ENCODE measurements around the gene PAPOLB. TPM values are rescaled to one million over a fixed set of nuclear protein-coding genes. Genes with fewer than 3 reads are reported as not detected.

Gene PAPOLB
- polyA plus RNA-seq, 3 donors, result not detected

DNA sequence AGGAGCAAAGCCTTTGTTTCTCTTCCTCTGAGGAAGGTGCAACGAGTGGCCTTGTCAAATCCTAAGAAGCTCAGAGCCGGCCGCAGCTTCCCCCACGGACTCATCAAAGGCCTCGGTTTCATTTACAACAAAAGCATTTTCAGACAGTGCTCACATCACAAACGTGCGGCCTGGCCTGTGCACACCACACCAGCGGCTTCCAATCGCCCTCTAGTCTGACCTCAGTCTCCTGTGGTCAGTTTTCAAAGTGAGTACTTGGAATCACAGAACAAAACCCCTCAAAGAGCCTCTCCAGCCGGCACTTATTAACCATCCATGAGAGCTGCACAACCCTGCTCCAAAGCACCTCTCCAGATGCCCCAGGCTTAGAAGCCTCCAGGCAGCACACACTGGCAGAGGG, 18.4 kb upstream of the PAPOLB start:
- no peak overlapping the region for H3K27ac ChIP-seq (ENCODE audit: low read depth, low read length)
- WGBS, 3 donors, result 48 to 67% (median 55%) methylated on average over 10 of the region's 10 CpGs

GRCh38 chr7:4879396-4880081, 17.7 kb upstream of the PAPOLB start:
- 73 to 77% (median 74%) methylated on average over 27 of the region's 27 CpGs for WGBS, 3 donors
- H3K27ac ChIP-seq (ENCODE audit: low read depth, low read length), result no peak overlapping the region

GRCh38 chr7:4878336-4879335, 16.8 kb upstream of the PAPOLB start:
- whole genome bisulfite sequencing, 3 donors, result 85 to 90% (median 88%) methylated on average over 44 to 45 of the region's 45 CpGs
- H3K27ac ChIP-seq (ENCODE audit: low read depth, low read length), result no peak overlapping the region

DNA sequence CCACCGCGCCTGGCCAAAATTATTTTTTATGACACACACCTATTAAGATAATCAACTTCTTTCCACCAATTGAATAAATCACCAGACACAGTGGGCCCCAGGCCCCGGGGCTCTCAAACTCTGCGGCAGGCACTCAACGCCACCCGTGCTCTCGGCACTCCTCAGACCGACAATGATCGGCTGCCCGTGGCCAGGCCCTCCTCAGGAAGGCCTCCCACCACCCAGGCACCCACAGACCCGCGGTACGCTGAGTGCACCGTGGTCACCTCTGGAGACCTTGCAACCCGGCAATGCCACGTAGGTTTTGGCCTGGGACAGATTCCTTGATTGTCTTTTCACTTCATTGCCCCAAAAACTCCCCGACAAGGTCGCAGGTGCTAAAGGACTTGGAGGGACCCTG, 14.8 kb upstream of the PAPOLB start:
- no peak overlapping the region for H3K27ac ChIP-seq (ENCODE audit: low read depth, low read length)
- WGBS, 3 donors, result 95 to 97% (median 97%) methylated on average over 18 of the region's 18 CpGs

DNA sequence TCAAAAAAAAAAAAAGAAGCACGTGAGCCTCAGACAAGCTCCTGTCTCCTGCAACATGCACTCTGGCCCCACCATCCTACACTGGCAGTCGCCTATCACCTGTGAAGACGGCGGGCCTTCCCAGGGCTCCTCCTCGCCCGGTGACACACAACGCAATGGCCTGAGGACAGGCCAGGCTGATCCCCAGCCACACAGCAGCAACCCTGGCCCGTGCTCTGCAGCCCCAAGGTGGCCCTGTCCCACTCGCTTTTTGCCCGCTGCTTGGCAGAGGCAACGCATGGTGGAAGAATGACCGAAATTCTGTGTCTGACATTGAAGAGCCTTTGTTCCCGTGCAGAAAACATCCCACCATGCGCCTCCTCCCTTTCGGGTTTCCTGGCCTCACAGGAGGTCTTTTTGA, 13.6 kb upstream of the PAPOLB start:
- 88 to 94% (median 93%) methylated on average over 15 of the region's 15 CpGs for WGBS, 3 donors
- H3K27ac ChIP-seq (ENCODE audit: low read depth, low read length), result no peak overlapping the region

DNA sequence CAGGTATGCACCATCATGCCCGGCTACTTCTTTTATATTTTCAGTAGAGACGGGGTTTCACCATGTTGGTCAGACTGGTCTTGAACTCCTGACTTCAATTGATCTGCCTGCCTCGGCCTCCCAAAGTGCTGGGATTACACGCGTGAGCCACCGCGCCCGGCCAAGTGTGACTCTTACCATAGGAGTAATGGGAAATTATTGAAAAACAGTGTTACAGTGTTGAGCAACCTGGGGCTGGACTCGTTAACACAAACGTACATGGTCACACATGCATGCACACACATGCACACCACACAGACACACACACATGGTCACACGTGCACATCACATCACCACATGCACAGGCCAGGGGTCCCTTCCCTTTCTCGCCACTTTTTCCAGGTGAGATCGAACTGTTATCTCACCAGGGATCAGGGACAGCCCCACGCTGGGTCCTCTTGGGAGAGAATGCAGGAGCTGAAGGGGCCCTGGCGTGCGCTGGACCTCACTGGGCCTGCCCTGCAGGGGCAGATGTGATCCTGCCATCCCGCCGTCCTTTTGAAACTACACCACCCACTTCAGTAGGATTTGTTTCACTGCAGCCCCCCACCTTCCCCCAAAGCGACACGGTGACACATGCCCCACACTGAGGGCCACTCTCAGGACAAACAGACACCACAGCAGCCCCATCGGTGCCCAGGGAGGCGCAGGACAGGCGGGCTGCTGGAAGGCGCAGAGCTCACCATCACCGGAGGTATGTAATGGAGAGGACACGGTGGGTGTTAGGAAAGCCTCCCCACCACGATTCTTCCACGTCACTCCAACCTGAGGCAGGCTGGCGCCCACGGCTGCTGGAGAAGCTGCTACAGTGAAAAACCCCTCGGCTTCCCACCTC, 11.5 kb upstream of the PAPOLB start:
- H3K27ac ChIP-seq (ENCODE audit: low read depth, low read length), result no peak overlapping the region
- WGBS, 3 donors, result 85 to 90% (median 90%) methylated on average over 27 to 31 of the region's 31 CpGs

- H3K27ac ChIP-seq (ENCODE audit: low read depth, low read length), result no peak overlapping the region
- WGBS, 3 donors, result 61 to 73% (median 62%) methylated on average over 19 of the region's 19 CpGs
Measured at GRCh38 chr7:4871930-4872675, 10.3 kb upstream of the PAPOLB start.

- WGBS, 3 donors, result 53 to 79% (median 65%) methylated on average over 23 of the region's 23 CpGs
- H3K27ac ChIP-seq (ENCODE audit: low read depth, low read length), result no peak overlapping the region
Measured at GRCh38 chr7:4871056-4871680, 9.3 kb upstream of the PAPOLB start.

DNA sequence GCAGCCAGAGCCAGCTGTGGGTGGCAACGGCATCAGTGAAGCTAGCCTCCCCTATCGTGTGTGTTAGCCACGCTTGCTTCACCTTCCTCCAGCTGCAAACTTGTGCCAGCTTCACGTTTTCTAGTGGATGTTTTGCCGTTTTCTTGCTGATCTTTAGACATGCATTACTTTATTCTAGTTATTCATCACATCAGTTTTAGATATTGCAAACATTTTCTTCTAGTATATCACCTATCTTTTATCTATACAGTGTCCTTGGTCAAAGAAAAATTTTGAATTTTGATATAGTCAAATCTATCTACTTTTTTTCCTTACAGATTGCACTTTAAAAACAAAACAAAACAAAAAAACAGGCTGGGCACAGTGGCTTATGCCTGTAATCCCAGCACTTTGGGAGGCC, 6.7 kb upstream of the PAPOLB start:
- H3K27ac ChIP-seq (ENCODE audit: low read depth, low read length), result no peak overlapping the region
- 88 to 91% (median 90%) methylated on average over 5 of the region's 5 CpGs for WGBS, 3 donors

- no peak overlapping the region for H3K27ac ChIP-seq (ENCODE audit: low read depth, low read length)
- WGBS, 3 donors, result 65 to 82% (median 79%) methylated on average over 9 of the region's 9 CpGs
Measured at GRCh38 chr7:4866528-4867496, 5.0 kb upstream of the PAPOLB start.

DNA sequence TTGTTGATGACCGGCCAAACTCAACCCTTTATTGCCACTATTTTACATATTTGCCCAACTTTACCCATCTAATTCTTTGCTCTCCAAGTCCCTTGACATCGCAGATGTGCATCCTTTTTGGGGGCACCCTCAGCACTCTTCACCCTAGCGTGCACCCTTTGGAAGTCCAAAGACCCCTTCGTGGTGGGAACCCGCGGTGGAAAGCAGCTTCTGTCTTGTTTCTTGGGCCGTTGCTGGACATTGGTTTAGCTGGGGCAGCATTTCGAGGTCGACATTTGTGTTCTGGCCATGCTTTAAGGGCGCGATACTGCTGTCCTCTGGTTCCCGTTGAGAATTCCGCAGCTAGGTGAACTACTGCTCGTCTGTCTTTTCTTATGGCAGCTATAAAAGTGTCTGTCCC, 326 bp upstream of the PAPOLB start:
- 84 to 87% (median 86%) methylated on average over 14 of the region's 14 CpGs for WGBS, 3 donors
- H3K27ac ChIP-seq (ENCODE audit: low read depth, low read length), result no peak overlapping the region

DNA sequence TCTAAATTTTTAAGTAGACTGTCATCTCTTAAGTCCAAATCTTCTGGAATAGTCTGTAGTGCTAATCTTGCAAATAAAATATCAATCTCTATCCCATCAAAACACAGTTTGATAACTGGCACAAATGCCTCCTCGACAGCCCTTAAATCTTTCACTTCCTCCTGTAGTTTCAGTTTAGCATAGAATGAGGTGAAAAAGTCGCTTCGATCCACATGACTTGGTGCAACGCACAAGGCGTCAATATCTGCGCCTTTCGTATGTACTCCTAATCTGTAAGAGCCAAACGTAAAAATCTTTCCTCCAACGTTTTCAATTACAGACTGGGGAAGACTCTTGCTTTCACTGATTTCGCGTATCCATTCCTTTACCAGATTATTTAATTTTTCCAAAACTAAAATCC, 603 bp downstream of the PAPOLB start:
- WGBS, 3 donors, result 86 to 88% (median 87%) methylated on average over 11 of the region's 11 CpGs
- H3K27ac ChIP-seq (ENCODE audit: low read depth, low read length), result no peak overlapping the region

DNA sequence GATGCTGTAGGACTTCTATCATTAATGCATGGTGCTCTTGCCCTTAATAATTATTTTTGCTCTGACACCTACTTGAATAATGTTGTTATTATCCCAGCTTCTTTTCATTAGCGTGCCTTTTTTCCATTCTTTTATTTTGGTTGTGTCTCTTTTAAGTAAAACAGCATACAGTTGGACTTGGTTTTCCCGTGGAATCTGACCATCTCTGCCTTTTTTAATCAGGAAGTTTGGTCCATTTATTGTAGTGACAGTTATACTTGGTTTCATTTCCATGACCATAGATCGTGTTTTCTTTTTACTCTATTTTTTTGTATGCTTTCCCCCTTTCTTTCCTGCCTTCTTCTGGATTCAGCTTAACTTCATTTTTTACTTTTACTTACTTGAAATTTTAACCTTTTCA, 4.6 kb downstream of the PAPOLB start:
- H3K27ac ChIP-seq (ENCODE audit: low read depth, low read length), result no peak overlapping the region
- 59 to 73% (median 65%) methylated on average over 3 of the region's 3 CpGs for WGBS, 3 donors

DNA sequence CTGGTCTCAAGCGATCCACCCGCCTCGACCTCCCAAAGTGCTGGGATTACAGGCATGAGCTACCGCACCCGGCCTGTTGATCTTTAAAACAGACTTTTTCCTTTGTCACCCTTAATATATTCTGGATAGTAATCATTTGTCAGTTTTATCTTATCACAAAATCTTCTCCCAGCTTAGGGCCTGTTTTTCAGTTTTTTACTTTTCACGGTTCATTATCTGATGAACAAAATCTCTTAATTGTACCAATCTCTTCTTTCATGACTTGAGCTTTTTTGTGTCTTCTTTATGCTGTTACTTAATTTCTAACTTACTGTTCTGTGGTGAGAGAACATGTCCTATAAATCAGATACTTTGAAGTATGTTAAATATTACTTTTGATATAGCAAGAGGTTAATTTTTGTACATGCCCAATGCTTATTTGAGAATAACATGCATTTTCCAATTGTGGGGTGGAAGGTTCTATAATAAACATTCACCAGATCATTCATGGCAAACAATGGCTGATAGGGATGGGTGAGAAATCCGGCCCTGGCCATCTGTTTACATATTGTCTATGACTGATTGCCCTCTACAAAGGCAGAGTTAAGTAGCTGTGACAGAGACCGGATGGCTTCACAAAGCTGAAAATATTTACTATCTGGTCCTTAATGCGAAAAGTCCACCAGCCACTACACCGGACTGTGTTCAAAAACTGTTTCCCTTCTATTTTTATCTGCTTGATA, 5.3 kb downstream of the PAPOLB start:
- WGBS, 3 donors, result 75 to 84% (median 80%) methylated on average over 10 of the region's 10 CpGs
- H3K27ac ChIP-seq (ENCODE audit: low read depth, low read length), result no peak overlapping the region

GRCh38 chr7:4854916-4855315, 6.9 kb downstream of the PAPOLB start:
- H3K27ac ChIP-seq (ENCODE audit: low read depth, low read length), result no peak overlapping the region
- WGBS, 3 donors, result 79 to 83% (median 83%) methylated on average over 6 of the region's 6 CpGs

Data from adipose tissue (tissue), 3 donors.